Transverse colon (tissue), 4 donors: ENCODE measurements around the gene ACBD3.

Experiments
- CTCF ChIP-seq, 5 experiments: fragments of 200-600 bp in 3 of 5; fragments of 450-650 bp in 2 of 5; sonication (generic) in 3 of 5; IDR thresholded peaks; 1 replicate in 2 of 5; 2 replicates in 3 of 5; pipeline ENCODE4 v1.5.1; 2016 to 2017; ENCODE audit warnings: antibody characterized with exemption in 5 of 5, inconsistent platforms in 3 of 5, mild to moderate bottlenecking in 2 of 5, moderate library complexity in 1 of 5
- POLR2A ChIP-seq: fragments of 450-650 bp; IDR thresholded peaks from one replicate; pipeline ENCODE4 v1.6.1; 2016; ENCODE audit warnings: antibody characterized with exemption, mild to moderate bottlenecking, moderate library complexity
- POLR2AphosphoS5 ChIP-seq, 3 donors: sonication (generic); formaldehyde crosslinking; IDR thresholded peaks; one replicate each; pipeline ENCODE4 v1.6.1; 2016; ENCODE audit warnings: antibody characterized with exemption in 3 of 3

- no peak for TF ChIP-seq CTCF (IDR thresholded peaks at IDR 0.05)
- TF ChIP-seq POLR2AphosphoS5 (IDR thresholded peaks at IDR 0.05), result no peak
- TF ChIP-seq POLR2A, result no peak
These were observed 50.8 kb downstream of the ACBD3 start for GRCh38 chr1:226135709-226136108.
